Mesendoderm (in vitro differentiated cells): Measurements from ENCODE around the gene GCNT1.

ENCODE experiments used
- DNase-seq: peaks from one replicate; pipeline ENCODE4 v3.0.0; 2013
- H2AK5ac ChIP-seq: 2 replicates; pipeline ENCODE4 v1.6.1; 2013; ENCODE audit warnings: low read length, inconsistent platforms
- H2BK120ac ChIP-seq: 2 replicates; pipeline ENCODE4 v1.6.1; 2013; ENCODE audit warnings: low read depth, mild to moderate bottlenecking, low read length, moderate library complexity, mixed read lengths
- H2BK15ac ChIP-seq: replicated peaks from 2 replicates; pipeline ENCODE4 v1.6.1; 2013; ENCODE audit warnings: low read depth, mild to moderate bottlenecking, moderate library complexity
- H2BK5ac ChIP-seq: 2 replicates; pipeline ENCODE4 v1.6.1; 2013; ENCODE audit warnings: low read length, inconsistent platforms
- H3K18ac ChIP-seq: 2 replicates; pipeline ENCODE4 v1.6.1; 2013; ENCODE audit warnings: mild to moderate bottlenecking, low read length, mixed read lengths
- H3K23ac ChIP-seq: one replicate; pipeline ENCODE4 v1.6.1; 2013; ENCODE audit warnings: low read length
- H3K27ac ChIP-seq: 2 replicates; pipeline ENCODE4 v1.5.1; 2013; ENCODE audit warnings: low read depth, mild to moderate bottlenecking, inconsistent platforms, low read length, moderate library complexity
- H3K27me3 ChIP-seq: 2 replicates; pipeline ENCODE4 v1.6.1; 2013; ENCODE audit warnings: low read length, control low read depth, mild to moderate bottlenecking, inconsistent platforms; ENCODE audit not compliant: insufficient read depth, poor library complexity
- H3K36me3 ChIP-seq: 2 replicates; pipeline ENCODE4 v1.6.1; 2013; ENCODE audit warnings: low read length, inconsistent platforms; ENCODE audit not compliant: control insufficient read depth, insufficient read depth
- H3K4ac ChIP-seq: one replicate; pipeline ENCODE4 v1.6.1; 2013; ENCODE audit warnings: low read depth, mild to moderate bottlenecking, low read length, moderate library complexity
- H3K4me1 ChIP-seq: 2 replicates; pipeline ENCODE4 v1.6.1; 2013; ENCODE audit warnings: low read depth, low read length, inconsistent platforms; ENCODE audit not compliant: control insufficient read depth
- H3K4me2 ChIP-seq: 2 replicates; pipeline ENCODE4 v1.6.1; 2013; ENCODE audit warnings: low read length
- H3K4me3 ChIP-seq: 2 replicates; pipeline ENCODE4 v1.5.1; 2013; ENCODE audit warnings: mild to moderate bottlenecking, low read length
- H3K56ac ChIP-seq: one replicate; pipeline ENCODE4 v1.6.1; 2013; ENCODE audit warnings: low read length
- H3K79me1 ChIP-seq: 2 replicates; pipeline ENCODE4 v1.6.1; 2013; ENCODE audit warnings: low read length, inconsistent platforms
- H3K79me2 ChIP-seq: 2 replicates; pipeline ENCODE4 v1.6.1; 2013; ENCODE audit warnings: mild to moderate bottlenecking, low read length; ENCODE audit not compliant: control insufficient read depth, insufficient read depth
- H3K9ac ChIP-seq: 2 replicates; pipeline ENCODE4 v1.6.1; 2013; ENCODE audit warnings: low read length, inconsistent platforms
- H4K5ac ChIP-seq: one replicate; pipeline ENCODE4 v1.6.1; 2013; ENCODE audit warnings: low read length
- H4K8ac ChIP-seq: one replicate; pipeline ENCODE4 v1.6.1; 2013; ENCODE audit warnings: low read depth, mild to moderate bottlenecking, control low read depth, low read length, moderate library complexity
- WGBS: extraction: QIAGEN DNeasy Blood & Tissue Kit; methylation state at CpG from one replicate; pipeline ENCODE4 v1.1.7; 2013; ENCODE audit warnings: low lambda C conversion rate, missing lambda C conversion rate; ENCODE audit not compliant: insufficient coverage; ENCODE audit errors: extremely low coverage; 5-methylcytosine and 5-hydroxymethylcytosine counted together

Gene GCNT1

DNA sequence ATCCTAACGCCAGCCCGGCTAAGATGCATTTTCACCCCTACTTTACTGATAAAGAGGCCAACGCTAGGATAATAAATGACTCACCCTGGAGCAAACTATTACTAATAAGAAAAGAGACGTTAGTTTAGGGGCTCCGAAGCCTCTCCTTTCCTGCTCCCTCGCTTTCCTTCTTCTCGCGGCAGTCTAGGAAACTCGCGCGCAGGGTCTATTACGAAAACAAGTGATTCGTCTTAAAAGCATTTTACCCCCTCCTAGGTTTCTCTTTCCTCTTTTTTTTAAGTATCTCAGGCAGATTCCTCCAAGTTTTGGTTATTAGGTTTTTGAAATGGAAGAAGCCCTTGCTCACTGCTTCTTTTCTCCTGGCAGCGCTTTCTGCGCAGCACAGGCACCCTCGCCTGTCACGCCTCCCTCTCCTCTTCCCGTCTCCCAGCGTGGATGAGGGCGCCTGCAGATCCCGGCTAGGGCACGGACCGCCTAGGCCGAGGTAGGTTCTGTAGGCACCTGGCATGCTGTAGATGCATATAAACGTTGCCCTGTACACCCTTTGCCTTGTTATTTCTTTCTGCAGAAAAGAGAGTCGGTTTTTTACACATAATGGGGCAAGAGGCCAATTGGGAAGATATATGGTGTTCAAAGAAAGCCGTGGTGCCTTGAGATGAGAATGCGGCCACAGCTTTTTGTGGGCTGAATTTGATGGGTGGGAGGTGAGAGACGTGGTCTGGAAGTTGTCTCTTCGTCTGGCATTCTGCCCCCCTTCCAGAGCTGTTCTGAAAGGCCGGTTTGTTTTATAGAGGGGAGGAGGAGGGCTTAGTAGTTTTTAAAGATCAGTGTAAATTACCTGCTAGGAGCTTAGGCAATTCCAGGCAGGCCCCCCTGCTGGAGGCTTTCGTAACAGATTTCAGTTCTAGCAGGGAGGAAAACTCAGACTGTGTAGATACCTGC, 983 bp downstream of the GCNT1 start:
- DNase-seq: peak; percentile 93
- peak overlapping the region; percentile 3 for H2BK120ac ChIP-seq

DNA sequence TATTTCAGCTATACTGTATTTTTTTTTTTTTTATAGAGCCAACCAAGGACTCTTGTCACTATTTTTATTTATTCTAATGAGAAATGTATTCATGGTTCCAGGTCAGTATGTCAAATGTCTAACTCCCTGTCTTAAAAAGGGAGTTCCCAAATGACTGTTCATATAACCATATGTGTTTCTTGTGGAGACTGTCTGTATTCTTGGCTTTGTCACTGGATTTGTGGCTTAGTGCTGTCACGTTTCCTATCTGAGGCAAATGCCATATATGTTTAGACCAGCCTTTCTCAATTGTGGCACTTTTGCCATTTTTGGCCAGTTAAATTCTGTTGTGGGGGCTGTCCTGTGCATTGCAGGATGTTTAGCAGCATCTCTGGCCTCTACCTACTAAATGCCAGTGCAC, 3.1 kb downstream of the GCNT1 start:
- WGBS: no CpG with 5 or more reads among the region's 1 CpG
- H3K4me3 ChIP-seq: no peak overlapping the region
- no peak for DNase-seq

More for the DNA sequence above, 983 bp downstream of the GCNT1 start:
- Histone ChIP-seq H3K4ac (peak overlapping the region; percentile 88), H3K4me1 (peaks cover 7% of the 10 kb centered on the region), H3K36me3 (no peaks in the 10 kb centered on the region), H2BK5ac (peak overlapping the region; percentile 93), H3K23ac (no peak overlapping the region), H3K27ac (peak overlapping the region; percentile 76), H3K27me3 (no peaks in the 10 kb centered on the region), H2BK15ac (no peak overlapping the region), H3K79me2 (peaks cover 29% of the 10 kb centered on the region), H3K79me1 (peaks cover 15% of the 10 kb centered on the region), H3K4me2 (peak overlapping the region; percentile 52), H3K9ac (peak overlapping the region; percentile 99), H4K5ac (no peak overlapping the region), H4K8ac (no peak overlapping the region), H3K56ac (peak overlapping the region; percentile 83), H3K18ac (peak overlapping the region; percentile 85), H3K4me3 (peak overlapping the region; percentile 94), H2AK5ac (no peak overlapping the region)
- no CpG with 5 or more reads among the region's 32 CpGs for WGBS

DNA sequence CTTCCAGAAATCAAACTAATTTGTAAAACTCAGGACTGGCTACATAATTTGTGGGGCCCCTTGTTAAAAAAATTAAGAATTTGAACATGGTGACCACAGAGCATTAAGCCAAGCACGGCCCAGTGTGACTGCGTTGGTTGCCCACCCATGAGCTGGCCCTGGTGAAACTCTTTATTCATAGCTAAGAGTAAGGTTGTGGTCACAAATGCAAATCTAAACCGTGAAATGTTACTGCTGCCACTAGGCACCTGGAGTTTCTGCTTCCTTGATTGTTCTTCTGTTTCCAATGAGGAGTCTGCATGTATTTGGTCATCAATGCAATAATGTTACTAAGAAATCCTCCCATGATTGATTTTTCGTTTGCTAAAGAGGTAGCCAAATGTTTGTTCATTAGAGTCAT, 4.2 kb downstream of the GCNT1 start:
- Histone ChIP-seq H2BK5ac (no peak overlapping the region), H3K27me3 (no peaks in the 10 kb centered on the region), H3K23ac (no peak overlapping the region), H3K27ac (no peak overlapping the region), H3K36me3 (no peaks in the 10 kb centered on the region), H3K4ac (no peak overlapping the region), H3K9ac (no peak overlapping the region), H3K79me2 (peaks cover 53% of the 10 kb centered on the region), H3K4me2 (no peak overlapping the region), H3K18ac (no peak overlapping the region), H3K79me1 (peaks cover 29% of the 10 kb centered on the region), H4K5ac (no peak overlapping the region), H2AK5ac (no peak overlapping the region), H2BK15ac (no peak overlapping the region), H4K8ac (no peak overlapping the region), H3K4me1 (peaks cover 7% of the 10 kb centered on the region), H3K56ac (no peak overlapping the region), H3K4me3 (no peak overlapping the region), H2BK120ac (no peak overlapping the region)
- no peak for DNase-seq
- WGBS: no CpG with 5 or more reads among the region's 4 CpGs

More for the DNA sequence above, 3.1 kb downstream of the GCNT1 start:
- Histone ChIP-seq H3K23ac (no peak overlapping the region), H3K36me3 (no peaks in the 10 kb centered on the region), H3K9ac (no peak overlapping the region), H3K79me1 (peaks cover 24% of the 10 kb centered on the region), H2AK5ac (peak overlapping the region; percentile 9), H3K4me2 (no peak overlapping the region), H3K4me1 (peaks cover 7% of the 10 kb centered on the region), H3K18ac (no peak overlapping the region), H3K56ac (peak overlapping the region; percentile 50), H3K79me2 (peaks cover 45% of the 10 kb centered on the region), H4K8ac (no peak overlapping the region), H3K4ac (no peak overlapping the region), H4K5ac (no peak overlapping the region), H3K27me3 (no peaks in the 10 kb centered on the region), H2BK15ac (no peak overlapping the region), H2BK120ac (no peak overlapping the region), H2BK5ac (no peak overlapping the region), H3K27ac (no peak overlapping the region)

- no peaks in the 10 kb centered on the region for H3K36me3 ChIP-seq
- no peak overlapping the region for H3K27ac ChIP-seq
- no peak overlapping the region for H3K23ac ChIP-seq
- H3K27me3 ChIP-seq: no peaks in the 10 kb centered on the region
- DNase-seq: no peak
- H3K4ac ChIP-seq: no peak overlapping the region
- H4K8ac ChIP-seq: no peak overlapping the region
- H4K5ac ChIP-seq: no peak overlapping the region
- H2AK5ac ChIP-seq: no peak overlapping the region
- no peak overlapping the region for H3K9ac ChIP-seq
- H3K56ac ChIP-seq: no peak overlapping the region
- no peak overlapping the region for H2BK15ac ChIP-seq
- H2BK5ac ChIP-seq: no peak overlapping the region
- WGBS: no CpG with 5 or more reads among the region's 1 CpG
- no peak overlapping the region for H3K18ac ChIP-seq
- peaks cover 7% of the 10 kb centered on the region for H3K4me1 ChIP-seq
- H2BK120ac ChIP-seq: no peak overlapping the region
- H3K4me3 ChIP-seq: no peak overlapping the region
- no peak overlapping the region for H3K4me2 ChIP-seq
- peaks cover 54% of the 10 kb centered on the region for H3K79me2 ChIP-seq
- H3K79me1 ChIP-seq: peaks cover 27% of the 10 kb centered on the region
Measured at GRCh38 chr9:76464706-76465105, 5.7 kb downstream of the GCNT1 start.

GRCh38 chr9:76465442-76466298, 6.7 kb downstream of the GCNT1 start:
- WGBS: no CpG with 5 or more reads among the region's 8 CpGs
- H3K56ac ChIP-seq: no peak overlapping the region
- H3K36me3 ChIP-seq: no peaks in the 10 kb centered on the region

More at GRCh38 chr9:76465442-76466298, 6.7 kb downstream of the GCNT1 start:
- H2BK120ac ChIP-seq: no peak overlapping the region
- no peak overlapping the region for H4K8ac ChIP-seq
- no peak overlapping the region for H2BK5ac ChIP-seq
- peaks cover 54% of the 10 kb centered on the region for H3K79me2 ChIP-seq
- H2BK15ac ChIP-seq: no peak overlapping the region
- no peak overlapping the region for H3K4me3 ChIP-seq
- no peak overlapping the region for H3K9ac ChIP-seq
- DNase-seq: no peak
- H3K27me3 ChIP-seq: no peaks in the 10 kb centered on the region
- peaks cover 27% of the 10 kb centered on the region for H3K79me1 ChIP-seq
- H3K4me2 ChIP-seq: no peak overlapping the region
- no peak overlapping the region for H3K23ac ChIP-seq
- no peak overlapping the region for H2AK5ac ChIP-seq
- no peak overlapping the region for H4K5ac ChIP-seq
- peaks cover 7% of the 10 kb centered on the region for H3K4me1 ChIP-seq
- H3K4ac ChIP-seq: no peak overlapping the region
- H3K18ac ChIP-seq: no peak overlapping the region
- H3K27ac ChIP-seq: no peak overlapping the region
